Measurements from ENCODE around the gene WDPCP.
A peak's percentile ranks its signal among the peaks of the same experiment; 100 is the strongest.
"Not testable (repeated sequence)": the region's sequence is repeated elsewhere in the genome, so short reads cannot be mapped to it uniquely, and the experiment has no call there.

Gene WDPCP

DNA sequence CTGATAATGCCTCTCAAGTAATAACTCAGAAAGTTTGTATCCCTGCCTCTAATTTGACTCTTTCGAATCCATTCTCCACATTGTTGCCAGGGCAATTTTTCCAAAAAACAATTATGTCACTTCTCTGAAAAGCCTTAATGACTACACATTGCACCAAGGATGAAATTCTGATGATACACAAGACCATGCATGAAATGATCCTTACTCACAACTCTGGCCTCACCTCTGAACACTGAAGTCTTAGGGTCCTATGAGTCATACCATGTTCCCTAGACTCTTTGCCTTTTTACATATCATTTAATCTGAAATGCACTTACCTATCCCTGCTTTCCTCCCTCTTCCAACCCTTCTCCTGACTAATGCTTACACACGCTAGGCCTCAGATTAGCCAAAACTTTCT lies 51.0 kb downstream of the WDPCP start:
- no peak for DNase-seq

DNA sequence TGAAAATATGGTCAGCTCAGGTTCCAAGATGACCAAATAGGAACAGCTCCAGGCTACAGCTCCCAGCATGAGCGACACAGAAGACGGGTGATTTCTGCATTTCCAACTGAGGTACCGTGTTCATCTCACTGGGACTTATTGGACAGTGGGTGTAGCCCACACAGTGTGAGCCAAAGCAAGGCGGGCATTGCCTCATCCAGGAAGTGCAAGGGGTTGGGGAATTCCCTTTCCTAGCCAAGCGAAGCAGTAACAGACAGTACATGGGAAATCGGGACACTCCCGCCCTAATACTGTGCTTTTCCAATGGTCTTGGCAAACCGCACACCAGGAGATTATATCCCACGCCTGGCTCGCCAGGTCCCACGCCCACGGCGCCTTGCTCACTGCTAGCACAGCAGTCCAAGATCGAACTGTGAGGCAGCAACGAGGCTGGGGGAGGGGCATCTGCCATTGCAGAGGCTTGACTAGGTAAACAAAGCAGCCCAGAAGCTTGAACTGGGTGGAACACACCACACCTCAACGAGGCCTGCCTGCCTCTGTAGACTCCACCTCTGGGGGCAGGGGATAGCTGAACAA lies 57.5 kb downstream of the WDPCP start:
- DNase-seq: no peak

DNA sequence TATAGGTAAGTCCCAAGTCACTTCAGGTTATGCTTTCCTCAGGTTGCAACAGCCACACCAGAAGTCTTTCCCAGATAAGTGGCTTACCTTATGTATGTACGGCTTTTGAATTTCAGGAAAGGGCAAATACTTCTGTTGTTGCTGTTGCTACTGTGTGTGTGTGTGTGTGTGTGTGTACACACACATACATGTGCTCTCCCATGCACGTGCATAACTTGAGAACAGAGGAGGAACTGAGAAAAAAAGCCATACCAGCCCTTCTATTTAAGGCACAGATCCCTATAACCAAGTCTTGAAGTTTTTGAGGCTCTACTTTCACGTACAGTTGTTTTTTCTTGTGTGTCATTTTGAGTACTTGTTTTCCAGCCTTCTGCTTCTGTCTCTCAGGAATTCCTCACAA lies 62.4 kb downstream of the WDPCP start:
- DNase-seq: no peak

DNA sequence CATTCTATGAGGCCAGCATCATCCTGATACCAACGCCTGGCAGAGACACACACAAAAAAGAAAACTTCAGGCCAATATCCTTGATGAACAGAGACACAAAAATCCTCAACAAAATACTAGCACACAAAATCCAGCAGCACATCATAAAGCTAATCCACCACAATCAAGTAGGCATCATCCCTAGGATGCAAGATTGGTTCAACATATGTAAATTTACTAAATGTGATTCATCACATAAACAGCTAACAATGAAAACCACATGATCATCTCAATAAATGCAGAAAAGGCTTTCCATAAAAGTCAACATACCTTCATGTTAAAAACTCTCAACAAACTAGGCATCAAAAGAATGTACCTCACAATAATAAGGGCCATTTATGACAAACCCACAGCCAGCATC lies 65.3 kb downstream of the WDPCP start:
- DNase-seq: no peak

DNA sequence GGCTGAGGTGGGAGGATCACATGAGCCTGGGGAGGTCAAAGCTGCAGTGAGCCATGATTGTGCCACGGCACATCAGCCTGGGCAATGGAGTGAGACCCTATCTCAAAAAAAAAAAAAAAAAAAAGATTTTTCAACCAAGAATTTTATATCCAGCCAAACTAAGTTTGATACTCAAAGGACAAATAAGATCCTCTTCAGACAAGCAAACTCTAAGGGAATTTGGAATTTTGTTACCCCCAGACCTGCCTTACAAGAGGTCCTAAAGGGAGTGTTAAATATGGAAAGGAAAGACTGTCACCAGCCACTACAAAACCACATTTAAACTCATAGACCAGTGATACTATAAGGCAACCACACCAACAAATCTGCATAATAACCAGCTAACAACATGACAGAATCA lies 67.5 kb downstream of the WDPCP start:
- DNase-seq: no peak

DNA sequence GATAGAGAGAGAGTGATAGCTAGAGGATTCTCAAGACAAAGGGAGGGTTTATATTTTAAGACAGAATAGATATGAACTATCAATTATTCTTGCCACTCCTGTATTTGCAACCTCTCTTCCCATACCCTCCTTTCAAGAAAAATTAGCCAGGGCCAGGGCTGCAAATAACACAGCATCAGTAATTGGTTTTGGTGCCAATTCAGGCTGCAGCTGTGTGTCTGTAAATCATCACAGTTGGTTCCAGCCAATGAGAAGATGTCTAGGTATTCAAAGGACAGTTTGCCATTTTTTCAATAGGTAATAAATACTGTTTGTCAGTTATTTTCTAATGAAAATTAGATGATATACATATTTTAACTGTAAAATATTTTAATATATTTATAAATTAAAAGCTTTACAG lies 73.5 kb downstream of the WDPCP start:
- DNase-seq: no peak

DNA sequence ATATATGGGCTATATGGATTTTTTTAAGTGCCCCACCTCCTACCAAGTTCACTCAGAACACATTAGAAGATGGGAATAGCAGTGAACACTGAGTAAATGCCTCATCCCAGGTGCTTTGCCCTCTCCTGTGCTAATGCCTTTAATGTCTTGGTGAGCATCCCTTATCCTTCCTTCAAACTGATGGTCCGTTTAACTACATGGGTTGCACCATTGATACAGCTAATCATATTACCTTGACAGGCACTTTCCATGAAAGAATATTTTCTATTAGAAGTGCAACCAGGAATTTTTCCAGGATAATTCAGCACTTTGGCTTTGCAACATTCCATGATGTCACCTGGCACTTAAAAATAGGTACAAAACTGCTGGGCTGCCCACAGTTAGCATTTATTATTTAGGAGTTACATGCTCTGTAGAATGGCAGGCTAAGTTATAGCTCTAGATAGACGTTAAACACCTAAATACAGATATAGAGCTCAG lies 74.0 kb downstream of the WDPCP start:
- no peak for DNase-seq

DNA sequence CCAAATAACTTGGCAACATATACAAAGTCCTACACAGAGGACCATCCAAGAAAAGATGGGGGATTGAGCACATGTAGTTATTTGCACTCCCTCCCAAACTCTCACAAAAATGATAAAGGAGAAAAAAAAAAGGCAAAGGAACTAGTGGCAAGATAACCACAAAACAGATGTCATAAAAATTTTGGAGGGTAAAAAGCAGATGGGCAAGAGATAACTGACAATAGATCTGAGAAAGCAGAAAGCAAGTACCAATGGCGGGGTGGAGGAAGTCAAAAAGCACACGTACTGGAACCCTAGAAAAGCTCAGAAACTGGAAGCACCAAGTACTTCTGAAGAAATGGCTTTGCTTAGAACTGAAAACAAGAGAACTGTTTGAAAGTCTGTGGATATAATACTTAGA lies 82.0 kb downstream of the WDPCP start:
- DNase-seq: peak; percentile 61

DNA sequence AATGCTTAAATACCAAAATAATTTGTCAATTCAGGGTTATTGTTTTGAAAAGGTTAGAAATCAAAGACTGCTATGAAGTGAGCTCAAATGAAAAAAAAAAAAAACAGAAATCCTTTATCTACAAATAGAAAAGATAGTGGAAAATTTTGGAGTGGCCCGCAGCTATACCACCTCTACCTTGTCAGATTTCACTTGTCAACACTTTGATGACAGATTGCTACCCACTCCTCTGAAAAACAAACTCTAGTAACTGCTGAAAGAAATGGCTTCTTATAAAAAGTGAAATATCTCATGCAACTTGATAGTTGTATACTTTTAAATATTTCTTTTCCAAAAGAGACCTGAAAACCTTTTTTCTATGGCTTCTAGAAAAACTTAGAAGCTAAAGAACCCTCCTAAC lies 84.5 kb downstream of the WDPCP start:
- DNase-seq: no peak

DNA sequence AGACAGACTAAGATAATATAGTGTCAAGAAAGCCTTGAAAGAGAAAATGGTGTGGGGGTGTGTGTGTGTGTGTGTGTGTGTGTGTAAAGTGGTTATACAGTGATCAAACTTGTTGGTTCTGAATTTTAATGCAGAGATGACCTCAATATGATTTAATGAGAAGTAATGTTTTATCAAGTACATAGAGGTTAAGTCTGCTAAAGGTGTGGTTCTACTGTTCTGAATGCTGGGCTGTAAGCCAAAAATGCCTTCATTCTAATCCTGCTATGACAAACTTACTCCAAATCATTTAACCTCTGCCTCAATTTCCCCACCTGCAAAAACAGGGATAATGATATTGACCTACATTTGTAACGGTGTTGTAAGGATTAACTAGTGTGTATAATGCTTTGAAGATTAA lies 87.9 kb downstream of the WDPCP start:
- DNase-seq: peak; percentile 29

DNA sequence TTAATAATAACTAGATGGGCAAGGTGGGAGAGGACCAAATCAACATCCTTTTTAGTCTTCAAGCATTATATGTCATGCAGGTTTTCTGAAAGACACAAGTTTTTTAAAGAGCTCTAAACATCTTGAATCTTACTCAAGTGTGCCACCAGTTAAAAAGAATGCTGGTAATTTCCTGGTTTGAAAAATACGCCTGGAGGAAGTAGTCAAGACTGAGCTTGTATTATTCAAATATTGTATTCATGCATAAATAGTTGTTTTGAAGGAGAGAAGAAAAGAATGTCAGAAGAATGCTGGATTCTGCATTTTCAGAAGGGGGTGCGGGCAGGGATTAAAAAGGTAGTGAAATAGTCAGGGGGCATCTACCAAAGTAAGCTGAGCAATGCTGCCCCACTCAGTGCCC lies 90.7 kb downstream of the WDPCP start:
- DNase-seq: no peak

DNA sequence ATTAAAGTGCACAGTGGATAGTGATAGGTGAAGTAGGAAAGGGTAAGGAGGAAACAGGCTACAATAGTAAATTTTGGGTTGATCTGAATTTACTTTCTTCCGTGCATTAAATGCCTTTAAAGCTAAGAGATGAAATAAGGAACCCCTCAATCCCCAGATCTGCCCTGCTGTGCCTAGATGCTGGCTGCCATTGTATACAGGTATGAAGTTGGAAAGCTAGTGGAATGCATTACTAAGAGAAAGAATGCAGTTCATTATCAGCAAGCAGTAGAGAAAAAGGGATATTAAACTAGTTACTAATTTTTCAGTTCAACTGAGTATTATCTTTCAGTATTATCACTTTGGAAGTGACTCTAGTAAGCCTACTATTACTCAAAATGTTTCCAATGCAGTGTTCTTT lies 93.3 kb downstream of the WDPCP start:
- no peak for DNase-seq

DNA sequence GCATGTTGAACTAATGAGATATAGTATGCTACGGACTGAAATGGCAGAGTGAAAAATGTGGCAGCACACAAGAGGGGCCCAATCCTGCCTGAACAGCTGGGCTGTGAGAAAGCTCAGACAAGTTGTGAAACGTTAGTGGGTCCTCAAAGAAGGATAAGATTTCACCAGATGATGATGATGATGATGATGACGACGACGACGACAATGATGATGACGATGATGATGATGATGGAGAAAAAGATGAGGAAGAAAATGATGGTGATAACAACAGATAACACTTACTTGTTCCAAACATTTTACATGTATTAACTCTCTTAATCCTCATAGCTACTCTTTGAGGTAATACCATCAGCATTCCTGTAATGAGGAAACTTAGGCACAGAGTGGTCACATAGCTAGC lies 94.2 kb downstream of the WDPCP start:
- no peak for DNase-seq

DNA sequence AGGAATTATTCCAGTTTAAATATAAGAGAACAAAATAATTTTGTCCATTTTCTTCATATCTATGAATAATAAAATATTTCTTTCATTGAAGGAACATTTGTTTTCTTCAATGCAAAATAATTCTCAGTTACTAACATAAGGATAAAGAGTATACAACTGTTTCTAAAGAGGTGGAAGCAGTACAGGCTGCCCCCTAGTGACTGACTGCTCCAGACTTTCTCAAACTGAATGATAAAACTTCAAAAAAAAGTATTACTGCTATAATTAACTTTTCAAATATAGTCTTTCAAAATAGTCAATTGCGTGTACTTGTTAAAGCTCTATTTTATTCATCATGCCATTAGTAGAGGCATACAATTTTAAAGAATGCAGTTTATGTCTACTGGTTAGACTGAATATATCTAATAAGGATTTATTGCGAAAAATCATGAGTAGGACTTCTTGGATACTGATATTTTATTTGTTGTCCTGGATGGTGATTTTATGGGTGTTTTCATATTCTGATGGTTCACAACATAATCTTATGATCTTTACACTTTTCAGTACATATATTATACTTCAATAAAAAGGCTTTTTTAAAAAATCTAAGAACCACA lies 100.1 kb downstream of the WDPCP start:
- peak; percentile 62 for DNase-seq

DNA sequence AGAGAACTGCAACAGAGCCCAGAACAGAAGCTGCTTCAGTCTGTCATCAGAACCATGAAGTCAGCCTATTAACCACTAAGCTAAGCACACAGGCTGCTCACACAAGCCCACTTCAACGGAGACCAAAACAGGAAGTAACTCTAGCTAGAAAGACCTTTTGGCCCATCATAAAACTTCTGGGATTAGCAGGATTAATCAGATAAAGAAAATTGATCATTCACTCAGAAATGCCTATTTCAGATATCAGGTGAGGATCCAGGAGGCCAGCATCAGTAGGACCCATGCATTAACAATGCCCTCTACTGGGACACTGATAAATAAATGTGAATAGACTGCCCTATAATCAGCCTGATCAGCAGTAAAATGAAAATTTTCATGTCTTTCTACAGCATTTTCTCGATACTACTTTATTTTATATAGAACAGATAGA lies 101.4 kb downstream of the WDPCP start:
- peak; percentile 6 for DNase-seq

DNA sequence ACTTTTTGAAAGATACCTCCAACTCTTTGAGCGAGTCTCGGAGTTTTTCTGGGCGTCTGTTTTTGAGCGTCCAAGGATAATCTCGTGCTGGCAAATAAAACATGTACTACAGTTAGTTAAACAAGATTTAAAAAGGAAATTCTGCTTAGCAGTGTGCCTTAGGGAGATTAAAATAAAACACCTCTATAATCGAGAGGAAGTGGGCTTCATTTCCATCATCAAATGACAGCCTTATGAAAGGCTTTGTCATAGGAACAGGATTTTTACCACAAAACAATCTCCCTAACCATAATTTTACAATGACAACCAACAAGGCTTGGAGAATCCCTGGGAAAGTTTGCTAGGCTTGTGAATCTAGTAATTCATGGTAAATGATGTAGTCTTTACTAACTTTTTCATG lies 103.4 kb downstream of the WDPCP start:
- no peak for DNase-seq

DNA sequence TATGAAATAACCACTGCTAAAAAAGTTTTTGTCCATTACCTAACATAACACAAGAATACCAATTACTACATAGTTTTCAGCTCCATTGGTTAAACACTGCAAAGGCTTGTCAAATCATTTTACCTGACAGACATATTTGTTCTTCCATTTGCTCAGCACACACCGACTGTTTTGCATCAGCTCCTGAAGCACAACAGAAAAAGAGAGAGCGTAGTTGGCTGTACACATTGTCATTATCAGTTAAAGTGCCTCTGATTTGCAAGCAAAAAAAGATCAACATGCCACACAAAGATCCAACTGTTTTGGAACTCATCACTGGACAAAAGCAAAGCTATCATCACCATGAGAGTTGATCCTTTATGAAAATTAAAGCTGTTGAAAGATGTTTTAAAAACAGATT lies 103.8 kb downstream of the WDPCP start:
- DNase-seq: no peak

DNA sequence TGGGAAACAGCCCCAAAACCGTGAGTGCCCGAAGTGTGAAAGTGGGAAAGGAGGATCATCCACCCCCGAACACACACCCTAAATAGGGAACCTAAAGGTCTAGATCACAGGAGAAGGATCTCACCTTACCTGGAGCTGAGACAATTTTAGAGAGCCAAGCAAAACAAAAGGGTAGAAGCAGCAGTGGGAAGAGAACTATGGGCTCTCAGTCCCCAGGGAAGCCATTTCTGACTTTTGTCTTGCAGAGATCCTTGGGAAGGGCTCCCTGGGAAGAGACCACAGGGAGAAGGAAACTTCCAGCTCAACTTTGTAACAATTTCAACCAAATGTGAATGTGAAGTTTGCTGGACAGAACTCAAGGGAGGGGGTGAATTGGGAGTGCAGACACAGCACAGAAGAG lies 110.6 kb downstream of the WDPCP start:
- DNase-seq: no peak

DNA sequence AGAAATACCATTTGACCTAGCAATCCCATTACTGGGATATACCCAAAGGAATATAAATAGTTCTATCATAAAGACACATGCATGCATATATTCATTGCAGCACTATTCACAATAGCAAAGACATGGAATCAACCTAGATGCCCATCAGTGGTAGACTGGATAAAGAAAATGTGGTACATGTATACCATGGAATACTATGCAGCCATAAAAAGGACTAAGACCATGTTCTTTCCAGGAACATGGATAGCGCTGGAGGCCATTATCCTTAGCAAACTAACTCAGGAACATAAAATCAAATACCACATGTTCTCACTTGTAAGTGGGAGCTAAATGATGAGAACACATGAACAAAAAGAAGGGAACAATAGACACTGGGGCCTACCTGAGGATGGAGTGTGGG lies 119.0 kb downstream of the WDPCP start:
- not testable (repeated sequence) for DNase-seq

DNA sequence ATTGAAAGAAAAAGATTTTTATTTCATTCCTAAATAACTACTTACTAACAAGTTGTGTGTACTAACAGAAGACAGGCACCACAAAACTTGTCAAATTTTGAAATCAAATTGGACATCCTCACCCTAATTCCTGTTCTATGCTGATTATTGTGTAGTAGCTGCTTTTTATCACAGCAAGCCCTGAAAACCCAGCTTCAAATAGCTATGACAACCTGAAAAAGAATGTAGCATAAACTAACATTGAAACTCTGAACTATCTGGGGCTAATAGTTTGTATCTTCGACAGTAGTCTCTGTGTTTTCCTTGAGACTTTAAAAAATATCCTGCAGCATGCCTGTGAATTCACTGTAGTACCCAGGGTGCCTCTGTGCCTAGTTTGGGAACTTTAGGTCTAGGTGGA lies 122.6 kb downstream of the WDPCP start:
- no peak for DNase-seq

DNA sequence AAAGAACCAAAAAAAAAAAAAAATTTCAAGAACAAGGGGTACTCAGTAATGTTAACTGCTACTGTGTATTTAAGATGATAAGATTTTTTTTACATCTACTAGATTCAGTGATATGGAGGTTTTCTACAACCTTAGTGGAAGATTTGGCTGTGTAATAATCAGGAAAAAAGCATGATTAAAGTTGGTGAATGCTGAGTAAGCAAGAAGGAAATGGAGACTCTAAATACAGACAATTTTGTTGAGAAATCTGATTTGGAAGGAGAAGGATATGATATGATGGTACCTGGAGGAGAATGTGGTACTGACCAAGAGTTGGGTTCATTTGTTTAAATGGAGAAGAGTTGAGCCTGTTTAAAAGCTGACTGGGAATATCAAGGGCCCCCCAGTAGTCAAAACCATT lies 125.1 kb downstream of the WDPCP start:
- DNase-seq: no peak

DNA sequence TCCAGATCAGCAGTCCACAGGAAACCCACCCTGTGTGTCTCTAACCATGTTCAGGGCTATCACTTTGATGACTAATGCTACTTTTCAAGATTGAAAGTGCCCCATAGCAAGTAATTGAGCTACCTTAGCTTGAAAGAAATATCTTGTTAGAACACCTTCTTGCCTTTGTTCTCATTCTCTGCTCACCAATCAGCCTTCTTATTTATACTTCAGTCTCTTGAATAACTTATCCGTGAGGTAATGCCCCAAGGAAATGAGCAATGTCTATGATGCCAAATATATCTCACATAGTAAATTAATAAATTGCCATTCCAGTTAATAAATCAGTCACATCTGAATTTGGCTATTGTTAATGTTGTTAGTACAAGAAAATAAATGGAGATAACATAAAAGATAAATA lies 141.6 kb downstream of the WDPCP start:
- DNase-seq: no peak

DNA sequence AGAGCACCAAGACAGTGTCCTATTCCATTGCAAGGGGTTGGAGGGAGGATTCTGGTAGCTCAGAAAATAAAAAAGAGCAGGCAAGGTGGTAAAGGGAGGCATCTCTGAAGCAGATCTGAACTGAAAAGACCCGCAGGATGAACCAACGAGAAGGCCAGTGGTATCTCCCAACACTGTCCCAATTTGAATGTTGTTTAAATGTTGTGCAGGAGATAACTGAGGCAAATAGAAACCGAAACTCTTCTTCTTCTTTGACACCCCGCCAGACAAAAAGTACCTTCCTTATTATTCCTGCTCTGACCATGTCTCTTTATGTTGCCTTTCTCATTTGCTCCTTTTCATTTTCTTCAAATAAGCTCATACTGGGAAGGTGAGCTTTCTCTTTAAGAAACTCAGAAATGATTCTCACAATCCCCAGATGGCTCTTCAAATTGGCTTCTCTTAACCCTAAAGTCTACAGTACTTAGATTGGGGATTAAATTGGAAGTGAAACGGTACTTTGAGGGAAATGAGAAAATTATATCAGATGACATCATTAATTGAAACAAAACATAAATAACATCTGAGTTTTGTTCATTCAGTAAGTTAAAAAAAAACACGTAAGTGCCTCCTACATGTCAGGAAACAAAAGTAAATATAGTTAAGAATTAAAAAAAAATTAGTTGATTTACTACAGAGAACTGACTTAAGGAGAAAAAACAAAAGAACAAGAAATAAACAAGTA lies 143.6 kb downstream of the WDPCP start:
- DNase-seq: no peak

DNA sequence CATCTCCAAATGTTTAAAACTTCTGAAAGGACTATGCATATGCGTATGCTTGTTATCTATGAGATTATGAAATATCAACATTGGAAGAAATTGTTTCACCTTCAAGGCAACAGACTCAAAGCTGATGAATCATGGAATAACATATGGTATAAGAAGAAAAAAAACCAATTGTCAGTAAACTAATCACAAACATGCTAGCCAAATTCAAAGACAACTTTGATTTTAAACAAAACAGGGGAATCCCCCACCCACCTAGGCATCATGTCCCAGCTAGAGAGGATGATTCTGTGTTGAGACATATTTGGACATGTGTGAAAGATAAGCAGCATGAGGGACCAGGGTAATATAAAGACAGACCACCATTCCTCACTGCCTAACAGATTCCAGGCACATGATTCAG lies 147.7 kb downstream of the WDPCP start:
- DNase-seq: no peak

DNA sequence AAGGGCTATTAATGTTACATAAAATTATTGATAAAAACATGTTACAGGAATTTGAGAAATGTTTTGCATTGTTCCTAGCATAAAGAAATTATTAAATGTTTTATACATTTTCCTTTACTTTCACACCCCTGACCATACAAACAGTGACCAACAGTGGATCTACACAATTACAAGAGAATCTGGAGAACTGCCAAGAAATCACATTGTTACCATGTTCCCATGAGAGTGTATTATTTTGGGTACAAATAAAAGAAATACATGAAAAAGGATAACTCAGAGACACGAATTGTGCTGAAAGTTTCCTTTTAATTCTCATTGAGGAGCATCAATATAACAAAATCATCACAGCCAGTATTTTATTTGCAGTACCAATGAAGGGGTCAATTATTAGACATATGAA lies 150.1 kb downstream of the WDPCP start:
- DNase-seq: no peak

All from hematopoietic multipotent progenitor cell treated with erythropoietin and hydrocortisone succinate and interleukin-3 and kit ligand, for 6 days (in vitro differentiated cells).